Measurements from ENCODE around the gene CECR2.

GRCh38 chr22:17476838-17477237 is 107.6 kb downstream of the CECR2 start:
- TF ChIP-seq EZH2 (IDR thresholded peaks at IDR 0.05; ENCODE audit: insufficient read depth, poor library complexity, severe bottlenecking) = no peak
- no peak for TF ChIP-seq EZH2phosphoT487 (IDR thresholded peaks at IDR 0.05; ENCODE audit: insufficient read depth, low read depth)

All from GM23248 (cell line).